ENCODE data around the gene UQCRH.

GRCh38 chr1:46277658-46278373, 25.7 kb upstream of the UQCRH start:
- TF ChIP-seq CTCF (IDR thresholded peaks at IDR 0.05; ENCODE audit: low read depth, low read length), result no peak
- TF ChIP-seq EZH2phosphoT487 (IDR thresholded peaks at IDR 0.05; ENCODE audit: low read depth), result no peak

Measured in OCI-LY3 (cell line).